Cardiac muscle cell (in vitro differentiated cells and primary cell): Measurements from ENCODE around the gene OSCP1. TPM values are rescaled to one million over a fixed set of nuclear protein-coding genes. Genes with fewer than 3 reads are reported as not detected.

Experiments used
- DNase-seq, 2 donors: peaks; one replicate each; pipeline versions ENCODE4 v3.0.0 to v3.0.0-alpha.2; 2010 to 2017; ENCODE audit warnings: low read depth in 1 of 2, low spot score in 1 of 2
- H3K27ac ChIP-seq: fragments of 200-600 bp; sonication (generic); 2 replicates; pipeline ENCODE4 v1.5.1; 2016
- H3K27me3 ChIP-seq: fragments of 200-600 bp; sonication (generic); 2 replicates; pipeline ENCODE4 v1.6.0; 2016; ENCODE audit warnings: control low read depth
- H3K36me3 ChIP-seq: fragments of 200-600 bp; sonication (generic); 2 replicates; pipeline ENCODE4 v1.5.1; 2016; ENCODE audit warnings: control low read depth
- H3K4me1 ChIP-seq: fragments of 200-600 bp; sonication (generic); 2 replicates; pipeline ENCODE4 v1.8.1; 2017; ENCODE audit warnings: low read depth, mild to moderate bottlenecking, mixed run types
- H3K4me3 ChIP-seq: fragments of 200-600 bp; sonication (generic); 2 replicates; pipeline ENCODE4 v1.5.1; 2016; ENCODE audit warnings: mild to moderate bottlenecking
- H3K9me3 ChIP-seq: fragments of 200-600 bp; sonication (generic); 2 replicates; pipeline ENCODE4 v1.5.1; 2017; ENCODE audit warnings: low read depth, mild to moderate bottlenecking, control low read depth
- CTCF ChIP-seq: IDR thresholded peaks from 2 replicates; pipeline ENCODE4 v1.5.1; 2012; ENCODE audit warnings: low read depth, mild to moderate bottlenecking, low read length
- polyA plus RNA-seq: library from polyadenylated mRNA; unstranded; fragments of >200 nt; fragmentation: Nextera tagmentation; extraction: Ambion mirVana; gene quantifications from 2 replicates; pipeline ENCODE4 v1.2.1, GENCODE V29; 2016
- total RNA-seq: library from RNA; depleted of rRNA; stranded (reverse); fragments of >200 nt; gene quantifications from 2 replicates; pipeline ENCODE4 v1.2.3, GENCODE V29; 2016

The OSCP1 gene
- total and polyA plus RNA-seq, 2 experiments from 2014 or later = 18.5 to 19.5 TPM

GRCh38 chr1:36391271-36391670 lies 59.0 kb downstream of the OSCP1 start:
- Histone ChIP-seq H3K4me3 (no peak overlapping the region), H3K36me3 (peaks cover 16% of the 10 kb centered on the region), H3K4me1 (peaks cover 17% of the 10 kb centered on the region), H3K9me3 (no peaks in the 10 kb centered on the region), H3K27ac (no peak overlapping the region), H3K27me3 (no peaks in the 10 kb centered on the region)
- DNase-seq = no peak
- TF ChIP-seq CTCF = no peak

GRCh38 chr1:36390411-36390810 lies 59.8 kb downstream of the OSCP1 start:
- no peak for DNase-seq
- Histone ChIP-seq H3K36me3 (peaks cover 16% of the 10 kb centered on the region), H3K9me3 (no peaks in the 10 kb centered on the region), H3K27ac (no peak overlapping the region), H3K4me1 (peaks cover 17% of the 10 kb centered on the region), H3K4me3 (no peak overlapping the region), H3K27me3 (no peaks in the 10 kb centered on the region)
- no peak for TF ChIP-seq CTCF

- peaks cover 17% of the 10 kb centered on the region for H3K4me1 ChIP-seq
- no peaks in the 10 kb centered on the region for H3K9me3 ChIP-seq
- TF ChIP-seq CTCF = no peak
- H3K4me3 ChIP-seq = no peak overlapping the region
- H3K27ac ChIP-seq = peak overlapping the region; percentile 67
- no peak for DNase-seq
- H3K27me3 ChIP-seq = no peaks in the 10 kb centered on the region
- H3K36me3 ChIP-seq = peaks cover 16% of the 10 kb centered on the region
These were observed 60.3 kb downstream of the OSCP1 start for GRCh38 chr1:36389999-36390398.

- peak overlapping the region; percentile 67 for H3K27ac ChIP-seq
- no peak overlapping the region for H3K4me3 ChIP-seq
- H3K27me3 ChIP-seq = no peaks in the 10 kb centered on the region
- H3K4me1 ChIP-seq = peaks cover 17% of the 10 kb centered on the region
- H3K9me3 ChIP-seq = no peaks in the 10 kb centered on the region
- peaks cover 16% of the 10 kb centered on the region for H3K36me3 ChIP-seq
- DNase-seq = no peak
- TF ChIP-seq CTCF = no peak
These were observed 61.0 kb downstream of the OSCP1 start for GRCh38 chr1:36389261-36389660.

GRCh38 chr1:36387141-36387949 lies 62.9 kb downstream of the OSCP1 start:
- H3K36me3 ChIP-seq = peaks cover 6% of the 10 kb centered on the region
- H3K4me1 ChIP-seq = peaks cover 17% of the 10 kb centered on the region
- no peak for TF ChIP-seq CTCF
- no peaks in the 10 kb centered on the region for H3K9me3 ChIP-seq
- H3K4me3 ChIP-seq = no peak overlapping the region
- peak overlapping the region; percentile 61 for H3K27ac ChIP-seq
- DNase-seq = peak in 1 of 2 donors; percentile 94
- H3K27me3 ChIP-seq = no peaks in the 10 kb centered on the region
